Esophagus (tissue), 2 donors: ENCODE data around the gene KLK6. TPM values are rescaled to one million over a fixed set of nuclear protein-coding genes. Genes with fewer than 3 reads are reported as not detected.
A peak's percentile ranks its signal among the peaks of the same experiment; 100 is the strongest.
"Not testable (repeated sequence)": the region's sequence is repeated elsewhere in the genome, so short reads cannot be mapped to it uniquely, and the experiment has no call there.

ENCODE experiments used
- H3K27ac ChIP-seq, 2 donors: one replicate each; pipeline ENCODE4 v1.5.1; 2013; ENCODE audit warnings: low read depth in 2 of 2, mild to moderate bottlenecking in 2 of 2, inconsistent platforms in 1 of 2, low read length in 1 of 2, moderate library complexity in 1 of 2
- H3K27me3 ChIP-seq, 2 donors: one replicate each; pipeline ENCODE4 v1.6.1; 2013; ENCODE audit warnings: low read length in 2 of 2, control low read depth in 1 of 2, mild to moderate bottlenecking in 1 of 2; ENCODE audit not compliant: insufficient read depth in 2 of 2, control insufficient read depth in 1 of 2
- H3K36me3 ChIP-seq, 2 donors: one replicate each; pipeline ENCODE4 v1.6.1; 2013; ENCODE audit warnings: low read length in 1 of 2; ENCODE audit not compliant: control insufficient read depth in 2 of 2, insufficient read depth in 2 of 2
- H3K4me1 ChIP-seq, 2 donors: one replicate each; pipeline ENCODE4 v1.6.1; 2013; ENCODE audit warnings: low read length in 1 of 2; ENCODE audit not compliant: control insufficient read depth in 2 of 2, insufficient read depth in 2 of 2
- H3K4me3 ChIP-seq, 2 donors: one replicate each; pipeline ENCODE4 v1.5.1; 2013; ENCODE audit warnings: low read length in 2 of 2, mild to moderate bottlenecking in 2 of 2, low read depth in 1 of 2, moderate library complexity in 1 of 2
- H3K9me3 ChIP-seq, 2 donors: one replicate each; pipeline ENCODE4 v1.6.1; 2013; ENCODE audit warnings: mild to moderate bottlenecking in 2 of 2, low read depth in 1 of 2, low read length in 1 of 2, moderate library complexity in 1 of 2; ENCODE audit not compliant: control insufficient read depth in 2 of 2, insufficient read depth in 1 of 2
- WGBS, 2 donors: extraction: QIAGEN DNeasy Blood & Tissue Kit; methylation state at CpG; one replicate each; pipeline ENCODE4 v1.1.7; 2013; 5-methylcytosine and 5-hydroxymethylcytosine counted together
- polyA plus RNA-seq, 2 donors: library from polyadenylated mRNA; stranded (reverse); fragments of 200-250 nt; gene quantifications; one replicate each; pipeline ENCODE4 v1.2.3, GENCODE V29; 2013
- donor health status: healthy with polysubstance abuse.
- donor health status: Bipolar disorder and iron deficiency.

Gene KLK6
- polyA plus RNA-seq, 2 donors: 32.8 to 64.6 TPM

GRCh38 chr19:50978772-50979390, 9.5 kb upstream of the KLK6 start:
- Histone ChIP-seq H3K27ac (peak overlapping the region in 1 of 2 donors; percentile 1), H3K36me3 (no peaks in the 10 kb centered on the region), H3K4me3 (no peak overlapping the region), H3K4me1 (peaks cover 2 to 14% of the 10 kb centered on the region in 2 donors), H3K9me3 (no peaks in the 10 kb centered on the region), H3K27me3 (no peaks in the 10 kb centered on the region)
- 34 to 48% methylated on average over 5 of the region's 5 CpGs for WGBS, 2 donors

GRCh38 chr19:50977626-50978025, 8.2 kb upstream of the KLK6 start:
- H3K27ac ChIP-seq: no peak overlapping the region
- no peaks in the 10 kb centered on the region for H3K9me3 ChIP-seq
- peaks cover 2 to 14% of the 10 kb centered on the region in 2 donors for H3K4me1 ChIP-seq
- H3K27me3 ChIP-seq: no peaks in the 10 kb centered on the region
- H3K36me3 ChIP-seq: no peaks in the 10 kb centered on the region
- H3K4me3 ChIP-seq: no peak overlapping the region
- 58 to 67% methylated on average over 4 of the region's 4 CpGs for WGBS, 2 donors

GRCh38 chr19:50975766-50976165, 6.4 kb upstream of the KLK6 start:
- Histone ChIP-seq H3K36me3 (no peaks in the 10 kb centered on the region), H3K9me3 (no peaks in the 10 kb centered on the region), H3K27me3 (no peaks in the 10 kb centered on the region), H3K4me1 (peaks cover 0 to 14% of the 10 kb centered on the region in 2 donors), H3K4me3 (no peak overlapping the region), H3K27ac (peak overlapping the region; percentile 66 to 86)
- 17 to 18% methylated on average over 6 to 8 of the region's 8 CpGs for WGBS, 2 donors

- H3K4me3 ChIP-seq: no peak overlapping the region
- H3K4me1 ChIP-seq: peaks cover 0 to 14% of the 10 kb centered on the region in 2 donors
- H3K9me3 ChIP-seq: no peaks in the 10 kb centered on the region
- H3K36me3 ChIP-seq: no peaks in the 10 kb centered on the region
- 53 to 59% methylated on average over 9 of the region's 9 CpGs for WGBS, 2 donors
- no peaks in the 10 kb centered on the region for H3K27me3 ChIP-seq
- H3K27ac ChIP-seq: peak overlapping the region; percentile 30 to 86
These were observed 5.5 kb upstream of the KLK6 start for GRCh38 chr19:50974702-50975556.

GRCh38 chr19:50972795-50973376, 3.5 kb upstream of the KLK6 start:
- no peaks in the 10 kb centered on the region for H3K27me3 ChIP-seq
- H3K4me1 ChIP-seq: peaks cover 0 to 19% of the 10 kb centered on the region in 2 donors
- H3K27ac ChIP-seq: peak overlapping the region; percentile 54 to 79
- no peaks in the 10 kb centered on the region for H3K9me3 ChIP-seq
- no peak overlapping the region for H3K4me3 ChIP-seq
- H3K36me3 ChIP-seq: no peaks in the 10 kb centered on the region
- WGBS, 2 donors: 53 to 63% methylated on average over 9 of the region's 9 CpGs

- Histone ChIP-seq H3K27ac (peak overlapping the region in 1 of 2 donors; percentile 83), H3K4me1 (peaks cover 0 to 19% of the 10 kb centered on the region in 2 donors)
- not testable (repeated sequence) for H3K9me3 ChIP-seq, H3K36me3 ChIP-seq, H3K27me3 ChIP-seq, H3K4me3 ChIP-seq
- 73 to 82% methylated on average over 3 of the region's 3 CpGs for WGBS, 2 donors
These were observed 419 bp upstream of the KLK6 start for GRCh38 chr19:50969810-50970209.

- H3K27ac ChIP-seq: peak overlapping the region; percentile 27 to 83
- H3K9me3 ChIP-seq: peaks cover 0 to 2% of the 10 kb centered on the region in 2 donors
- H3K4me1 ChIP-seq: peaks cover 0 to 19% of the 10 kb centered on the region in 2 donors
- no peaks in the 10 kb centered on the region for H3K36me3 ChIP-seq
- WGBS, 2 donors: 42% methylated on average over 7 of the region's 7 CpGs
- no peaks in the 10 kb centered on the region for H3K27me3 ChIP-seq
- no peak overlapping the region for H3K4me3 ChIP-seq
These were observed 527 bp downstream of the KLK6 start for GRCh38 chr19:50968716-50969412.

GRCh38 chr19:50967929-50968715, 1.3 kb downstream of the KLK6 start:
- Histone ChIP-seq H3K36me3 (no peaks in the 10 kb centered on the region), H3K4me1 (peaks cover 0 to 19% of the 10 kb centered on the region in 2 donors), H3K27ac (peak overlapping the region in 1 of 2 donors; percentile 24), H3K9me3 (peaks cover 0 to 4% of the 10 kb centered on the region in 2 donors), H3K4me3 (no peak overlapping the region), H3K27me3 (no peaks in the 10 kb centered on the region)
- 53 to 63% methylated on average over 20 of the region's 20 CpGs for WGBS, 2 donors

GRCh38 chr19:50964266-50964665, 5.1 kb downstream of the KLK6 start:
- H3K36me3 ChIP-seq: no peaks in the 10 kb centered on the region
- WGBS, 2 donors: 78 to 90% methylated on average over 3 of the region's 3 CpGs
- no peaks in the 10 kb centered on the region for H3K27me3 ChIP-seq
- H3K4me3 ChIP-seq: no peak overlapping the region
- H3K4me1 ChIP-seq: peaks cover 0 to 15% of the 10 kb centered on the region in 2 donors
- no peak overlapping the region for H3K27ac ChIP-seq
- peaks cover 0 to 7% of the 10 kb centered on the region in 2 donors for H3K9me3 ChIP-seq
